SK-N-DZ (cell line): ENCODE data around the gene MICAL3.
"Not testable (repeated sequence)": the region's sequence is repeated elsewhere in the genome, so short reads cannot be mapped to it uniquely, and the experiment has no call there.

Experiments used
- DNase-seq: peaks from one replicate; pipeline ENCODE4 v3.0.0-alpha.2; 2015; ENCODE audit warnings: low spot score

The MICAL3 gene

DNA sequence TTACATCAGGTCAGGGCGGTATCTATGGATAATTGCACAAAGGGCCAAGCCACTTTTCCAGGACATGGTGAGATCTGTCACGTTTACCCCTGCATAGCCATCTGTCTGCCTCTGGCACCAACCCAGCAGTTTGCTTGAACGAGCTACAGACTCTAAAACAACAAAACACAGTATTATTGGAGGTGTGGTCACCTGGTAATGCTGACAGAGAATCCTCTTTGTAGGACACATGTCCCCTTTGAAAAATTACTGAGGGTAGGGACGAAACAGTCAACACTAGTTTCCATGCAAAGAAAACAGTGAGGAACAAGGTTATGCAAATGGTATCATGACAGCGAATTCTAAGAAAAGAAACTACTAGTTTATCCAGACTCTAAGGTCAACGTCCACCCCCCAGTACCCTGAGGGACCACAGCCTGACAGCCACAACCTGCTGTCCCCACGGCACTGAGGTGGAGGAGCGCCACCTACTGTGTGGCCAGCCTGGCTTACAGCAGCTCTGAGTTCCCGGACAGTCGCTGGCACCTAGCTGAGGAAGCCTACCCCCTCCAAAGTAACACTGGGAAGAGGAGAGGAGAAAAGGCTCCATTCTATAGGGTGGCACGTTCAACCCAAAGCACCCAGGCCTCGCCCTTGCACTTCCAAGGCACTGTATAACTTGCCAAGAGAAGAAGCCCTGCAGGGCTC is 132.7 kb downstream of the MICAL3 start:
- no peak for DNase-seq

- DNase-seq, result no peak
These were observed 133.5 kb downstream of the MICAL3 start for GRCh38 chr22:17890892-17891291.

DNA sequence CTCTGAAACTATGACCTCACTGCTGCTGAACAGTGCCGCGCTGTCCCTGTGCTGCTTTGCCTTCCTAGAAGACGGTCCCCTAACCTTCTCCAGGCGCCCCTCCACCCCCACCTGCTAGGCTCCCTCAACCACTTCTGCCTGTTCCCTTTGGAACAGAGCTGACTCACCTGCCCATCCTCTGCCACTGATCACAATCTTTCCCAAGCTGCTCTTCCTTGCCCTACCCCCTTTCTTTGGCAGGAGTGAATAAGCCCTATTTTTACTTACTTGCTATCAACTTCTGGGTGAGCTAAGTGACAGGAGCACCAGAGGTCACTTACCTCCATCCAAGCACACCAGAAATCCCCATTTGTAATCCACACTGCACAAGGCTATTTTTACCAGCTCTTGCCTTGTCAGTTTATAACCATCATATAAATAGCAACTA is 134.1 kb downstream of the MICAL3 start:
- DNase-seq, result no peak

- no peak for DNase-seq
These were observed 135.5 kb downstream of the MICAL3 start for GRCh38 chr22:17888855-17889254.

GRCh38 chr22:17888439-17888838 is 135.9 kb downstream of the MICAL3 start:
- DNase-seq, result no peak

DNA sequence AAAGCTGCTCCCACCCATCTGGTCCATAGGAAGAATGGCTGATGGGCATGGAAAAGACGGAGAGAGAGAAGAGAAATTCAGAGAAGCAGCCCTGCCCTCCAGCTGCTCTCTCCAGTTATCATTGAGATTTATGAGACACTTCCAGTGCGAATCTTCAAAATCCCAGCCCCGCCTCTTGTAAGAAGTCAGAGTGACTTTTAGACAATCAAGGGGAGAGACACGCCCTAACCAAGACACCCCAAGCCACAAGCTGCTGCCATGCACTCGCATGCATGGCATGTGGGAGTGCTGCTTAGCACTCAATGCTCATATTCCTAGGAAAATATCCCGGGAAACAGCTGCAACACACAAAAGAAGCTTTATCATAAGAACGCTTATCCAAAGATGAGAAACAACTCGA is 139.5 kb downstream of the MICAL3 start:
- DNase-seq, result no peak

- DNase-seq, result no peak
These were observed 140.3 kb downstream of the MICAL3 start for GRCh38 chr22:17884084-17884483.

DNA sequence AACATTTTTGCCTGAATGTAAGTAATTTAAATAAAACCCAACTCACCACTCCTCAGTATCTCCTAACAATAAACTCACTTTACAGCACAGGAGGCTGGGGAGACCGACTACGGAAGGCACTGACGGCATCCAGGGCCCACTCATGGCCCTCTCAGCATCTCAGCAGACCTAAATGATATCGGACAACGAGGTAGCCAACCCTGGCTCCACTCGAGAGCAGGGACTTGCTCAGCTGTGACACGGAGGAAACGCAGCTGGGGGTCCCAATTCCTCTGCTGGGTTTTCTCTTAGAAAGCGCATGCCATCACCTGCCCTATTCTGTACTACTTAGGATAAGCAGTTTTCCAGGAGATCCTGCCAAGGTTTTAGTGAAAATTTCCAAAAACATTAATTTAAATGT is 141.0 kb downstream of the MICAL3 start:
- no peak for DNase-seq

GRCh38 chr22:17882727-17883126 is 141.6 kb downstream of the MICAL3 start:
- no peak for DNase-seq

DNA sequence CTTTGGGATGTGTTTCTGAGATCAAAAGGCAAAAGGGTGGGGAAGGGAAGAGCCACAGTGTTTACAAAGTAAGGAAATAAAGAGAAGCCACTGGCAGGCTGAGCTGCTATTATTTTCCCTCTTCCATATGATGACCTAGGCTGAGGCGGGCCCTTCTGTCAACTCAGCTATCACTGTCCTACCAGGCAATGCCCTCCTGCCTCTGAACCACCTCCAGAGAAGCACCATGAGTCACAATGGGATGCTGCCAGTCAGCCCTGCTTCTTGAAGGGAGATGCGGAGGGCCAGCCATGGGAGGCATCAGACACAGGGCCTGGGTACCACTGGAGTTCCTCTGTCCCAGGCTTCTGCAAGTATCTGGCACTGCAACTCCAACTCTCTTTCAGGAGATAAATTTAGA is 142.2 kb downstream of the MICAL3 start:
- DNase-seq, result no peak

DNA sequence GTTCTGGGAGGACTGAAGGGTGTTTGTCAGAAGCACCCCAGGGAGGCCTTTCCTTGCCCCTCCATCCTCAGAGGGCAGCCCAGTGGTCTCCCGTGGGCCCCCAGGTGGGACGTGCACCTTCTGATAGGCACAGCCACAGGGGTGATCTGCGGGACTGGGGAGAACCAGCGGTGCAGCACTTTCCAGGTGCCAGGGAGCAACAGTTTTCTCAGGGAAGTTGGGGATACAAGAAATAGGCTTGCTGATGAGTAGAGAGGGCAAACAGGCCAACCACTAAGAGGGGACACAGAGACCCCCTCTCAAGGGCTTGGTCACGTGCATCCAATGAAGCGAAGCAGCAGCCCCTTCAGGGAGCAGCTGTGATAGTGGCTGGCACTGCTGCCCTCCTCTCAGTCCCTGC is 143.0 kb downstream of the MICAL3 start:
- no peak for DNase-seq

DNA sequence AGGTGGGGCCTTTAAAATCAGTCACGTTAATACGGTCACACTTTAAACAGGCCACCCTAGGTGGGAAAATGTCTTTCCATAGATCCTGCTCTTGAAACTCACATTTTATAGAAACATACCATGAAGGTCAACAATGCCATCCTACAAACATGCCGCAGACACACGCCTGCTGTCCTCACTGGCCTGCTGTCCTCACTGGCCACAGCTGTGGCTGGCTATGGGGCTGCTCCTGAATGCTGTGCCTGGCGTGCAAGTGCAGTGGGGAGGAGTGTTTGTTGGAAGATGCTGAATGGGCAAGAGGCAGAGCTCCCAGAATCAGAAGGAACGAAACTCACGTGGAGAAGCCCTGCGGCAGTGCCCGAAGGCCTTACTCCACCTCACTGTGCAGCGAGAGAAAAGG is 143.9 kb downstream of the MICAL3 start:
- no peak for DNase-seq

- no peak for DNase-seq
These were observed 144.3 kb downstream of the MICAL3 start for GRCh38 chr22:17880020-17880419.

GRCh38 chr22:17878941-17879340 is 145.4 kb downstream of the MICAL3 start:
- DNase-seq, result no peak

- DNase-seq, result no peak
These were observed 146.1 kb downstream of the MICAL3 start for GRCh38 chr22:17878186-17878694.

DNA sequence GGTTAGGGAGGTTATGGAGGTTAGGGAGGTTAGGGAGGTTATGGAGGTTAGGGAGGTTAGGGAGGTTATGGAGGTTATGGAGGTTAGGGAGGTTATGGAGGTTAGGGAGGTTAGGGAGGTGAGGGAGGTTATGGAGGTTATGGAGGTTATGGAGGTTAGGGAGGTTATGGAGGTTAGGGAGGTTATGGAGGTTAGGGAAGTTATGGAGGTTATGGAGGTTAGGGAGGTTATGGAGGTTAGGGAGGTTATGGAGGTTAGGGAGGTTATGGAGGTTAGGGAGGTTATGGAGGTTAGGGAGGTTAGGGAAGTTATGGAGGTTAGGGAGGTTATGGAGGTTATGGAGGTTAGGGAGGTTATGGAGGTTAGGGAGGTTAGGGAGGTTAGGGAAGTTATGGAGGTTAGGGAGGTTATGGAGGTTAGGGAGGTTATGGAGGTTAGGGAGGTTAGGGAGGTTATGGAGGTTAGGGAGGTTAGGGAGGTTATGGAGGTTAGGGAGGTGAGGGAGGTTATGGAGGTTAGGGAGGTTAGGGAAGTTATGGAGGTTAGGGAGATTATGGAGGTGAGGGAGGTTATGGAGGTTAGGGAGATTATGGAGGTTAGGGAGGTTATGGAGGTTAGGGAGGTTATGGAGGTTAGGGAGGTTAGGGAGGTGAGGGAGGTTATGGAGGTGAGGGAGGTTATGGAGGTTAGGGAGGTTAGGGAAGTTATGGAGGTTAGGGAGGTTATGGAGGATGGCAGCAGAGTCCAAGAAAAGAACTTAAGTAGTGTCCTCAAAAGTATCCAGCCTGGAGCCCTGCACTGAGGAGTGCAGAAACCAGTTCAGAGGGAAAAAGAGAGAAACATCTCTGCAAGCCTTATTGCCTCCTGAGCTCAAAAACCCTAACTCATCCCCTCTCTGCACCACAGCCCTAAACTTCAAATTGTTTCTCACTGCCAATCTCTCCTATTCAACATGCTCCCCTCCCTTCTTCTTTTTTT is 147.2 kb downstream of the MICAL3 start:
- not testable (repeated sequence) for DNase-seq

- no peak for DNase-seq
These were observed 148.0 kb downstream of the MICAL3 start for GRCh38 chr22:17876306-17876831.

DNA sequence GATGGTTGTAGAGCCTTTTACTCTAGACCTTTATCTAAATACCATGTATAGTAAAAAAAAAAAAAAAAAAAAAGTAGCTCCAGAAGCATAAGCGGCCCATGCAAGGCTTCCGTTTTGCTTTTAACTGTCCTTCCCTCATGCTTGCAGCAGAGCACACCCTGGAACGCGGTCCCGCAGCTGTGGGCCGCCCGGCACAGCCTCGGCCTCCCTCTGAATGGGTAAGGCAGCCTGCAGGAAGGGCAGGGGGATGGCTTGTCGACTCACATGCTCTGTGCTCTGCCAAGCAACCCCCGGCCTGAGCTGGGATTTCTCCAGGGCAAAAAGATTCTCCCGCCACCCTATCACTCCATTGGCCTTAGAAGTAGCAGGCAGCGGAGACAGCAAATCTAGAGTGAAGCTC is 148.7 kb downstream of the MICAL3 start:
- DNase-seq, result no peak

DNA sequence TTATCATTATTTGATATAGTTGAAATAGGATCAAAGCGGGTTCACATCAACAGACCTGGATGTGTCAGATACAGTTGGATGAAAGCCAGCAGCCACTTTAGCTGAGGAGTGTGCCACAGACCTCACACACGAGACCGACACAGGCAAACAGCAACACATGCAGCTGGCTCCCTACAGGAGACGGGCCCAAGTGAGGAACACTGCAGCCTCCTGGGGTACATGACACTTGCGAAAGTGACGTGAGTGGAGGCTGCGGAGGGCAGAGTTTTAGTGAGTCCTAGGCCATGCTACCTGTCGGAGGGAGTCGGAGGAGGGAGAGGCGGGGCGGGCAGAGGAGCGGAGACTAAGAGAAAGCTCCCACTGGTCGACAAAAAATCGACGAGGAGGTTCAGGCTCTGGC is 149.2 kb downstream of the MICAL3 start:
- no peak for DNase-seq

DNA sequence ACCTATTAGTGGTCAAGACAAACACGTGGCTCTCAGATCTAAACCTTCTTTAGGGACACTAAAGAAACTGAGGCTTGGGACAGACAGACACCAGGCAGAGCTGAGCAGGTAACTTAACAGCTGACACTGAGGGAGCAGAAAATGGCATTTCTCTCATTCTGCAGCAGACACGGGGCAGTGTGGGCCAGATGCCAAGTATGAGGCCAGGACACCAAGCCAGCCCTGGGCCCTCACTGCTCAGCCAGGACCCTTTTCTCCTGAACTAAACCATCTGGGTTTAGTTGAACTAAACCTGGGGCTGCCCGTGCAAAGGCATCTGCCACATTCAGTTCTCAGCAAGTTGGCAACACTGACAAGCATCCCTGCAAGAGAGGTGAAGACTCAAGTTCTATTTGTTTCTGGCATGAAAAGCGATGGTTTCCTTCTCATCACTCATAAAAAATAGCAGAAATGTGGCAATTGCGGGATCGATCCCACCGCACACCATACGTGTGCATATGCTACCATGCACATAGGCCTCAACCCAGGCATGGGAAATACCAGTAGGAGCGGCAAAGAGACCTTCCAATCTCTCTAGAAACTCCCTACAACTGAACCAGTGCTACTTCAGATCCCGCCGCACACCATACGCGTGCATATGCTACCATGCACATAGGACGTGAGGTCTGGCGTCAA is 150.0 kb downstream of the MICAL3 start:
- no peak for DNase-seq

DNA sequence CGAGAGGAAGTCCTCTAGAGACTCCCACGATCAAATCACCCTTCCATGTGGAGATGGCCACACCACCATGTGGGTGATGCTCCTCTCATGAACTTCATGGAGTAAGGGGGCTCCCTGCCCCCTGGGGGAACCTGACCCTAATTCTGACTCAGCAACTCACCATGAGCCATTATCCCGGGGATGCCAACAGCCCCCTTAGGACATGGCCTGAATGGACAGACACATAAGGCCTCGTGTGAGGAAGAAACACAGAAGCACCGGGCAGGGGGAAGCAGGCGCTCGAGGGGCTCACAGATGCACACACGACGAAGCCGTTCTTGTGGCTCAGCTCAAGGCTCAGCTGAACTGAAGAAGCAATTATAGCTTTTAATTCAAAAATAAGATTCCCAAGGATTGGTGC is 150.6 kb downstream of the MICAL3 start:
- DNase-seq, result no peak

DNA sequence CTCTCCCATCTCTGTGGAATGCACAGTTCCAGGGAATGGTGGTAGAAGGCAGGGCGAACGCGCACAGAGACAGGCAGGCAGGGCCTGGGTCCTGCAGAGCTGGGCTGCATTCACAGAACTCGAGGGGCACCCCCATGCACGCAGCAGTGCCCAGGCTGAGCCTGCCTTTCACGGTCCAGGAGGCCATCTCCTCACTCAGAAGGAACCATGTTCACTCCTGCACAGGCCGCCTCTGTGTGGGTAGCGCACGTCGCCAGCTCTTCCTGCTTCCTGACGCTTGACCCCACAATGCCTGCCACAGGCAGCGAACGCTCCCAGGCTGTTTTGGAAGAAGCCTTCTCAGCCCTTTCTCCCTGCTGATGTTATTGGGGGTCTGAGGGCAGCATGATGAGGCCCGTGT is 151.2 kb downstream of the MICAL3 start:
- no peak for DNase-seq
